GM21367 (cell line): ENCODE data around the gene NT5M.
"Not testable (repeated sequence)": the region's sequence is repeated elsewhere in the genome, so short reads cannot be mapped to it uniquely, and the experiment has no call there.

ENCODE experiments used
- ATAC-seq: cut with Tn5 transposase; IDR thresholded peaks from one replicate; pipeline ENCODE4 v1.9.1; 2021; ENCODE audit not compliant: unreplicated experiment

Gene NT5M

DNA sequence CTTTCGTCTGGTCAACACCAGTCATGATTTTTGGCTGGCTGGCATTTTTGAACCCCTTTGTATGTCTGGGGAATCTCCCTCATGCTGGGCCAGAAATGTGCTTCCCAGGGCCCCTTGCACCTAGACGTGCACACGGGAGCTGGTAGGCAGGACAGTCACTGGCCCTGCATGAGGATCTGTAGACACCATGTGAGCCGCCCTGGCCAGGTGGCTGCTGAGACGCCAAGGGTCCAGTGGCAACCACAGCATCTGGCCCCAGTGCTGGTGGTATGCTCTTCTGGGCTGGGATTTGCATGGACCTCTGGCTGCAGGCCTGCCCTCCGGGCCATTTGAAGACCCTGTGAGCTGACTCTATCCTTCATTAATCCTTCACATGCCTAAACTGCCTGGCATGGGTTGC, 67.5 kb downstream of the NT5M start:
- ATAC-seq = no peak

GRCh38 chr17:17372856-17373520, 69.8 kb downstream of the NT5M start:
- ATAC-seq = no peak

GRCh38 chr17:17375841-17376240, 72.7 kb downstream of the NT5M start:
- no peak for ATAC-seq

GRCh38 chr17:17376362-17376761, 73.2 kb downstream of the NT5M start:
- no peak for ATAC-seq

DNA sequence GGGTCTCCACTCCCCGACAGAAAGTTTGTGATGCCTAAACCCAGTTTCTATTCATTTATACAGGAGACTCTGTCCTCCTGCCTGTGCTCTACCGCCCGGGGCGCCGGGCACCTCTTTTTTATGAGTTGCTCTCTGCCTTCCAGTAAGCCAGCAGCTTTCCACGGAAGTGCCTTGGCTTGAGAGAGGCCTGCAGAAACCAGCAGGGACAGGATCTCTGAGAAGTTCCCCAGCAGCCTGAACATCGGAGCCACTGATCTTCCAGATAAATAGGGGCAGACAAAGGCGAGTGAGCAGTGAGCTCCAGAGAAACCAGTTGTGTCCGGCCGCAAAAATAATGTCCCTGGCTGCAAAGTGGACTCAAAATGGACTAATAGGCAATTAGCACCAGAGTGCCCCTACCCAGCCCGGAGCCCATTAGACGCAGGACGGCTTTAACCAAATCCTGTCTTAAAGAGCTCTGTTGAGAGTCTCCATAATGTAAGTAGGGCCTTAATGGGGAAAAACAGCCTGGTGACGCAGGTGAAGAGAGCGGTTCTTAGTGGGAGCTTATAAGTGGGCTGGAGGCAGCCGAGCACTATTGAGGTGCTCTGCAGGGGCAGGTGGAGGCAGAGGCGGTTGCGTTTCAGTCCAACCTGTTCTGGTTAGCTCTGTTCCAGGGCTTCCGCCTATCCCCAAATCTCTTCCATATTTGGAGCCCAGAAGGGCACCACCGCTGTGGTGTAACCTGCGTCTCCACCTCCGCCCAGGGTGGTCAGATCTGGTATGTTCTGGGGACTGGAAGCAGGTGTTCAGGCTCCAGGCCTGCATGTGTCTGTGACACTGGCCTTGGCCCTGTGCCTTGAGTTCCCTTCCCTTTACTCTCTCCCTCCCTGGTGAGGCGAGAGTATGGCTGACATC, 74.1 kb downstream of the NT5M start:
- ATAC-seq = no peak

- no peak for ATAC-seq
Observed at GRCh38 chr17:17379197-17379991, 76.2 kb downstream of the NT5M start.

DNA sequence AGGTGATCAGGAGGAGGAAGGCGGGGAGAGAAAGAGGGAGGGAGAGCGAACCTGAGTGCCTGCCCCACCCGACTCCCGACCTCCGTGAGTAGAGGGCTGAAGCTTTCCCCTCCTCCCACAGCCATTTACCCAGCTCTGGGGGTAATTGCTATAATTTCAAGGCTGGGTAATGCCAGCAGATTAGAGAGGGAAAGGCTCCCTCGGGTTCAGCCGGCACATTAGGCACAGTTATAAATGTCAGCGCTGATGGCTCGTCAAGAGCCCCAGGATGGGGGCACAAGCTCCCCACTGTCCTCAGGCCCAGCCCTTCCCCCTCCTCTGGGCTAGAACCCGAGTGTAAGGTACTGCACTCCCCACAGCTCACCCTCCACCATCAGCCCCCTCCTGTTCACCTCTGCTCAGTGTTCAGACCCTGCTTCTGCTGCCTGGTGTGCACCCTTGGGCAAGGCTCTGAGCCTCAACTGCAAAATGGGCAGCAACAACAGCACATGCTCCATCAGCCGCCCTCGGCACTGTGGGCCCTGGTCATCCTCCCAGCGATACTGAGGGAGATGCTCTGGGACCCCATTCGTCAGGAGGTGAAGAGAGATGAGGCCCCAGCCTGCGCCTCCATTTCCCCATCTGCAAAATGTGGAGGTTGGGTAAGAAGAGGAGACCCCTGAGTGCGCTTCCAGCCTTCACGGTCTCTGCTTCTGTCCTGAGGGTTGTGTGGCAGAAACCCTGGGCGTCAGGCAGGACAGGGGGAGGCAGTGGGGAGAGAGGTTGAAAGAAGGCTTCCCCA, 77.2 kb downstream of the NT5M start:
- ATAC-seq = no peak

GRCh38 chr17:17381446-17382064, 78.4 kb downstream of the NT5M start:
- ATAC-seq = no peak

DNA sequence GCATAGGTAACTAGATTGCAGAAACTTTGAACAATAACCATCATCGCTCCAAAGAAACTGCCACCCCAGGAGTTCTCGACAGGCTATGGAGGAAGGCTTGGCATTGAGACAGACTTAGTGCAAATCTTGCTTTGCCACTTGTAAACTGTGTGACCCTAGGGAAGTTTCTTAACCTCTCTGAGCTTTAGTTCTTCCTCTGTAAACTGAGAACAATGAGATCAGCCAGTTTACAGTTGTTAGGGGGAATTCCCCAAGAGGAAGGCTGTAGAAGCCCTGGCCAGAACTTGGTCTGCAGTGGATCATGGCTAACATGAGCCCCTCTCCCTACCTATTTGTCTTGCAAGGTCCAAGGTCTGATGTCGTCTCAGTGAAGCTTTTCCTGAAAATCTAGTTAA, 78.9 kb downstream of the NT5M start:
- no peak for ATAC-seq

DNA sequence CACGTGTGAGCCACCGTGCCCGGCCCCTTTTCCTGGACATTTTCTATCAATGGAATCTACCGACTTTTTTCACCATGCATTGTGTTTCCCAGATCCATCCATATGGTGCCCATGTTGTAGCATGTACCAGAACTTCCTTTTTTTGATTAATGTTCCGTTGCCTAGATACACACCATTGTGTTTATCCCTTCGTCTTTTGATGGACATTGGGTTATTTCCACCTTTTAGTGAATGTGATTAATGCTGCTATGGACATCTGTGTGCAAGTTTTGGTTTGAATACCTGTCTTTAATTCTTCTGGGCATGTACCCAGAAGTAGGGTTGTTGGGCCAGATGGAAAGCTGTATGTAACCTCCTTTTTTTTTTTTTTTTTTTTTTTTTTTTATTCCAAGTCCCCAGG, 79.8 kb downstream of the NT5M start:
- ATAC-seq = no peak

GRCh38 chr17:17383431-17384290, 80.5 kb downstream of the NT5M start:
- ATAC-seq = not testable (repeated sequence)

DNA sequence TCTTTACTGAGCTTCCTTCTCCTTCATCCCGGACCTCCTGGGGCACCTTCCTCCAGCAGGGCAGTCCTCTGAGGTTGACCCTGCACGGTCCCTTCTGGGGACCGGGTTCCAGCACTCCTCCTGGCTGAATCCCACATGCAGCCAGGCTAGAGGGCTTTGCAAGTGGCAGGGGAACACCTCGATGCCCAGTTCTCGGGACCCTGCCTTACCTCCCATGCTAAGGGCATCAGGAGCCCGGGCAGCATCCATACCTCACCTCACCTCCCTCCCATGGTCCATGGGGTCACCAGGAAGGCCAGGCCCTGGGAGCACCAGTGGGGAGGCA, 81.1 kb downstream of the NT5M start:
- no peak for ATAC-seq

DNA sequence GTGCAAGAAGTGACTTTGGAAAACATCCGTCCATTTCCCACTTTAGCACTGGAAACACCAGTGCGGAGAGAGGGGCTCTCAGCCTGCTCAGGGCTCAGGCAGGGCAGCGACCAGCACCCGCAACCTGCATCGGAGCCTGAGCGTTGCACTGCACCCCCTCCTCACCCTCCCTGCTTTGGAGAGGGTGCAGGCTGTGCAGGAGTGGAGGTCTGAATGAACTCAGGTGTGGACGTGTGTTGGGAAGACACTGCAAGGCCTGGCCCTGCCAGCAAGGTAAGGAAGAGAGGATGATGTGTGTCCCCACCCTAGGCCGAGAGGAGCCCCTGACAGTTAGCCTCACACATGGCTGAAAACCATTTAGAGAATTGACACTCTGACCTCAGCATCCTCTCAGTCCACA, 81.8 kb downstream of the NT5M start:
- no peak for ATAC-seq

DNA sequence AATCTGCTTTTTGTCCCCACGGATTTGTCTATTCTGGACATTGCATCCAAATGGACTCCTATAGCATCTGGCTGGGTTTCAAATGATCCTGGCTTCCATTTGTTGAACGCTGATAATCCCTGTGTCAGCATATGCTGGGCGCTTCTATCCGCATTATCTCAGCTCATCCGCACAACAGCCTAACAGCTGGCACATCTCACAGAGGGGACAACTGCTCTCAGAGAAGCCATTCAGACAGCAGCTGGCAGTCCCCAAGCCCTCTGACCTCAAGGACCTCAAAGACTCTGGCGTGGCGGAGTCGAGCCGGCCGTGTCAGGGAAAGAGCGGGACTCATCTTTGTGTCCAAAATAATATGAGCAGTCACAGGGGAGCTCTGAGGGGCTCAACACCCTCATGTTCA, 82.3 kb downstream of the NT5M start:
- no peak for ATAC-seq

- ATAC-seq = no peak
Observed at GRCh38 chr17:17386094-17386800, 83.1 kb downstream of the NT5M start.

DNA sequence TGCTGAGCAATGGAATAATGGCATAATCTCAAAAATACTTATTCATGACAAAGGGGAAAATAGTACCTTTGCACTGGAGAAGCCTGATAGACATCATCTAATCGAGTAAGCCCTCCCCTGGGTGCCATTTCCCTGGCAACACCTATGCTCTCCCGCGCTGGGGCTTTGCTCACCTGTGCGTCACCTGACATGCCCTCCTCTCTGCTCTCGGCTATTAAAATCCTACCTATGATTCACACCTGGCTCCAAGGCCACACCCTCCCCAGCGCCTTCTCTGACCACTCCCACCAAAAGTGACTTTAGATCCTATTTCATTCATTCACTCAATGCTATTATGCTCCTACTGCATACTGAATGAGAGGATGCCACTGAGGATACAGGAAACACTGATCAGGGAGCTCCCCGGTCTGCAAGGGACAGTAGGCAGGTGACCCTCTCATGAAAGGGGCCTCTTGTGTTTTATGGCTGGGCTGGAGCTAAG, 83.9 kb downstream of the NT5M start:
- no peak for ATAC-seq

GRCh38 chr17:17387498-17388362, 84.6 kb downstream of the NT5M start:
- ATAC-seq = no peak
